T-helper 17 cell (primary cell): ENCODE results near the gene CHST3. TPM values are rescaled to one million over a fixed set of nuclear protein-coding genes. Genes with fewer than 3 reads are reported as not detected.

Experiments used
- ATAC-seq: fragments of 150-1000 bp; cut with Tn5 transposase; 2 replicates; pipeline ENCODE4 v1.10.0; 2021; ENCODE audit warnings: mild to moderate bottlenecking, moderate library complexity
- DNase-seq, 3 donors: peaks; one replicate each; pipeline versions ENCODE4 v3.0.0 to v3.0.0-alpha.2; 2020 to 2021
- H3K9me3 ChIP-seq: one replicate; pipeline ENCODE4 v1.7.0; 2013; ENCODE audit warnings: low read length, mild to moderate bottlenecking; ENCODE audit not compliant: control insufficient read depth, poor library complexity, severe bottlenecking
- H3K27ac Mint-ChIP-seq: one replicate; pipeline ENCODE4 v1.8.0; 2022; ENCODE audit warnings: mild to moderate bottlenecking, moderate library complexity, mixed read lengths
- H3K27me3 Mint-ChIP-seq: one replicate; pipeline ENCODE4 v1.8.0; 2022; ENCODE audit warnings: mixed read lengths
- H3K36me3 Mint-ChIP-seq: one replicate; pipeline ENCODE4 v1.8.0; 2022; ENCODE audit warnings: low read depth, mixed read lengths
- H3K4me1 Mint-ChIP-seq: one replicate; pipeline ENCODE4 v1.8.0; 2022; ENCODE audit warnings: mild to moderate bottlenecking, mixed read lengths
- H3K4me3 Mint-ChIP-seq: one replicate; pipeline ENCODE4 v1.8.0; 2022; ENCODE audit warnings: mild to moderate bottlenecking, moderate library complexity, mixed read lengths
- total RNA-seq, 4 donors: library from RNA in 2 of 4; stranded (reverse) in 2 of 4; gene quantifications; one replicate each; pipeline ENCODE4 v1.2.3 and lab custom pipeline; 2022 to 2026

Gene CHST3
- total RNA-seq, 2 donors from 2014 or later: not detected

DNA sequence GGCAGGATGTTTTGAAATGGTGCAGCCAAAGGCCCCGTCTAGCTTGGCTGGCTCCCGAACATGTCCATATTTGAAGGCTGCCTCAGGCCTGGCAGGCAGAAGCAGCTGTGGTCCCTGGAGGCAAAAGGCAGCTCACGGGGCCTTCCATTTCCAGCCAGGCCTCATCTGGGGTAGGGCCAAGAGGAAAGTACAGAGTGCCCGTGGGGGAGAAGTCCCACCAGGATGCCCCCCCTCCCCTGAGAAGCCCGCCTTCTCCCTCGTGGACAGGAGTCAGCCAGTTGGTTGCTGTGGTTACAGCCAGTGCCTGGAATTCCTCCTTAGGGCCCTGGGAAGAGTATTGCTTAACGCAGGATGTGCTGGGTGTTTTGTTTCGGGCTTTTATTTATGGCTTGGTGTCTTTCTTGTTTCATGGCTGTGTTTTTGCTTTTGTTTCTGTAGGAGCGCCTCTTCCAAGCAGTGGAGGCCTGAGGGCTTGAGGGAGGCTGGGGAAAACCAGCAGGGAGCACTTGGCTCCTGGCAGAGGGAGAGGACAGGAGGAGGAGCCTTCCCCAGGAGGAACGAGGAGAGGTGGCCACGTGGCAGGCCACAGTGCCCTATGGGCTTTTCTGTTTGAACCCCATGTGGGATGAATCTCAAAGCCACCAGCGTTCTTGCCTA, 45.4 kb downstream of the CHST3 start:
- H3K4me1 Mint-ChIP-seq: peaks cover 2% of the 10 kb centered on the region
- no peak overlapping the region for H3K27ac Mint-ChIP-seq

DNA sequence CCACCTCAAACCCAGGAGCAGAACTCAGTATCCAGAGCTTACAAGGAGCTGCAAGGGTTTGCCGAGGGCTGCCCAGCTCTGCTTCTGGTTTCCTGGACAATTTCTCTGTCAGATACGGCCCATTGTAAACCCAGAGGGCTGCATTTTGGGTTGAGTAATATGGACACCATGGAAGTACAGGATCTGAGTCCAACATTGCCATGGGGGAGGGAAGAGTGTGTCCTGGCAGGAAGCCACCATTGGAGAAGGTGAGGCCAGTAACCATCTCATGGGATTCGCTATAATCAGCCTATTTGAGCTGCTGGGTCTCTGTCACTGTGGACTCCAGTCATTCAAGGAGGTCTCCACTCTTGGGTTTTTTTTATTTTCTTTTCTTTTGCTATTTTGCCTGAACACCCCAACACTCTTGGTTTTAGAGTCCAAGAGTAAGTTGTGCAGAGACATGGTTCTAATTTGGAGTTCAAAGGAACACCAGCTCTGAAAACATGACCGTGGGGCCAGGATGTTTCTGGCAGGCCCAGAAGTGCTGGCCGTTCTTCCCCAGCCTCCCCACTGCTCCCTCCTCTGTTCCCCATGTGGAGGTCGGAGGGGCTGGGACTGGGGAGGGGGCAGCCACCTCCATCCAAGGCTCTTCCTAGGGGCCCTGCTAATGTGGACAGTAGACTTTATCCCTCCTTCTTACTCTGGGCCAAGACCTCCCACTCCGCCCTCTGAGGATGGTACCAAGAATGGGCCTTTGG, 46.2 kb downstream of the CHST3 start:
- Mint-ChIP-seq H3K4me1 (peaks cover 2% of the 10 kb centered on the region), H3K27me3 (no peaks in the 10 kb centered on the region), H3K36me3 (no peaks in the 10 kb centered on the region), H3K4me3 (no peak overlapping the region), H3K27ac (no peak overlapping the region)
- no peaks in the 10 kb centered on the region for H3K9me3 ChIP-seq
- ATAC-seq (no peak), DNase-seq (no peak)

More for the DNA sequence above, 45.4 kb downstream of the CHST3 start:
- Mint-ChIP-seq H3K4me3 (no peak overlapping the region), H3K36me3 (no peaks in the 10 kb centered on the region), H3K27me3 (no peaks in the 10 kb centered on the region)
- ATAC-seq: no peak
- DNase-seq: no peak
- no peaks in the 10 kb centered on the region for H3K9me3 ChIP-seq

DNA sequence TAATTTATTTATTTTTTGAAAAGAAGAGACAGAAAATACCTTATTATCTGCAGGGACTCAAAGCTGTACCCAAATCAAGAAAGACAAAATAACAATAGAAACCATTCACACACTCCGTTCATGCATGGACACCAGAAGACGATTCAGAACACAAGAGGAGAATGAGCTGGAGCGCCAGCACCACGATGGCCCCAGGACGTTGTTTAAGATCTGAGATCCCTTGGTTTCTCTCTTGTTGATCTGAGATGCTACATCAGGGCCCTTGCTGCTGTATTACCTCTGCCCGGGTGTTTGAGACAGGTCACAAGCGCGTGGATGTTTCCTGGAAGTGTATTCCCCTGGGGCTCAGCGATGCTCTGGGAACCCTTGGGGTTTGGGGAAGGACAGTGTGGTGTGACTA, 46.8 kb downstream of the CHST3 start:
- DNase-seq (no peak), ATAC-seq (no peak)
- Mint-ChIP-seq H3K27ac (no peak overlapping the region), H3K4me3 (no peak overlapping the region), H3K4me1 (peaks cover 2% of the 10 kb centered on the region), H3K36me3 (no peaks in the 10 kb centered on the region), H3K27me3 (no peaks in the 10 kb centered on the region)
- H3K9me3 ChIP-seq: no peaks in the 10 kb centered on the region

DNA sequence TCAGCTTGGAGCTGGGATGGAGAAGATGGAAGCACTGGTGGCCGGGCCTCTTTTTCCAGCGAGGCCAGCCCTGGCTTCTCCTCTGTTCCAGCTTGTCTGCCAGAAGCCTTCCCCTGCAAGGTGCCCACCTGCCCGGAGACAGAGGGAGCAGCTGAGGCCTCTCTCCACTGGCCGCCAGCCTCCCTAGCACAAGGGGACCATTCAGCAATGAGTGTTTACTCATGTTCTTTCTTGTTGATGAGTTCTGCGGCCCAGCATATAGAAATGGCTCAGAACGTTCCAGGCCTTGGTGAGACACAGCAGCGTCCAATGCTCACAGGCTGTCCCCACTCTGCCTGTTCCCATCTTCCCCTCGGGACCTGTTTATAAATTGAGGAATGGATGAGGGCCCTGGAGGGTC, 47.3 kb downstream of the CHST3 start:
- no peak overlapping the region for H3K27ac Mint-ChIP-seq
- no peaks in the 10 kb centered on the region for H3K9me3 ChIP-seq
- H3K36me3 Mint-ChIP-seq: no peaks in the 10 kb centered on the region
- H3K27me3 Mint-ChIP-seq: no peaks in the 10 kb centered on the region
- peaks cover 2% of the 10 kb centered on the region for H3K4me1 Mint-ChIP-seq
- H3K4me3 Mint-ChIP-seq: no peak overlapping the region
- ATAC-seq: no peak
- DNase-seq: no peak

DNA sequence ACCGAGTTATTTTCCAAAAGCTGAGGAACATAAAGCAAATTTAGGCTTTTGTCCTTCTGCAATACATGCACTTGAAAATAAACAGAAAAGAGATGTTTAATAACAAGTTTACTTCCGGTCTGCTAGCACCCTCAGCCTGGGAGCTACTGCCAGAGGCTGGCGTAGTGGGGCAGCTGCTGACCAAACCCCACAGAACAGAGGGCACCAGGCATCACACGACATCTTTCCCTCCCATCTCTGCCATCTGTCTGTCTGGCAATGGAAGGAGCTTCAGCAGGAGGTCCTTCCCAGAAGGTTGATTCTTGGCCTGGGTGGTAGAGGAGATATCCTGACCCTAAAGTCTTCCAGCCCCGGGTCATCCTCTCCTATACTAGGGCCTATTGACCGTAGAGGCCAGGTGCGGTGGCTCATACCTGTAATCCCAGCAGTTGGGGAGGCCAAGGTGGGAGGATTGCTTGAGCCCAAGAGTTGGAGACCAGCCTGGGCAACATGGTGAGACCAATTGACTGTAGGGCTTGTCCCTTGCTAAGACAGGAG, 47.8 kb downstream of the CHST3 start:
- DNase-seq: no peak
- H3K9me3 ChIP-seq: no peaks in the 10 kb centered on the region
- no peak for ATAC-seq
- no peak overlapping the region for H3K27ac Mint-ChIP-seq
- no peaks in the 10 kb centered on the region for H3K27me3 Mint-ChIP-seq
- H3K36me3 Mint-ChIP-seq: no peaks in the 10 kb centered on the region
- no peak overlapping the region for H3K4me3 Mint-ChIP-seq
- peaks cover 2% of the 10 kb centered on the region for H3K4me1 Mint-ChIP-seq

DNA sequence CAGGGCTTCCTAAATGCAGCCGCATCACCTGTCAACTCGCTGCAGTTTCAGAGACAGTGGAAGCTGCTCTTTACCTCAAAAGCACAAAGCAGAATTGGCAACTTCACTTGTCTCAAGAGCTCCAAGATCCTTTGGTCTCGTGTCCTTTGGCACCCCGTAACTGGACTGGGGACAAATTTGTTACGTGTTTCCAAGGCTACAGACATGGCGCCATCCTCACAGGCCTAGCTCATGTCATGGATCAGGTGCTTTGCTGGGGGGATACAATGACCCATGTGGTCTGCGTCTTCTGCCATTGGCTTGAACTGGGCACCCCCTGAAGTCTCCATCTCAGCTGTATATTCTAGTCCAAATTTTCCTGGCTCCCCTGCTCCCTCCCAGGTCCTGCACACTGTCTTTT, 48.6 kb downstream of the CHST3 start:
- no peaks in the 10 kb centered on the region for H3K9me3 ChIP-seq
- no peaks in the 10 kb centered on the region for H3K36me3 Mint-ChIP-seq
- peaks cover under 1% of the 10 kb centered on the region for H3K27me3 Mint-ChIP-seq
- ATAC-seq (no peak), DNase-seq (no peak)
- peaks cover 2% of the 10 kb centered on the region for H3K4me1 Mint-ChIP-seq
- no peak overlapping the region for H3K4me3 Mint-ChIP-seq
- no peak overlapping the region for H3K27ac Mint-ChIP-seq

DNA sequence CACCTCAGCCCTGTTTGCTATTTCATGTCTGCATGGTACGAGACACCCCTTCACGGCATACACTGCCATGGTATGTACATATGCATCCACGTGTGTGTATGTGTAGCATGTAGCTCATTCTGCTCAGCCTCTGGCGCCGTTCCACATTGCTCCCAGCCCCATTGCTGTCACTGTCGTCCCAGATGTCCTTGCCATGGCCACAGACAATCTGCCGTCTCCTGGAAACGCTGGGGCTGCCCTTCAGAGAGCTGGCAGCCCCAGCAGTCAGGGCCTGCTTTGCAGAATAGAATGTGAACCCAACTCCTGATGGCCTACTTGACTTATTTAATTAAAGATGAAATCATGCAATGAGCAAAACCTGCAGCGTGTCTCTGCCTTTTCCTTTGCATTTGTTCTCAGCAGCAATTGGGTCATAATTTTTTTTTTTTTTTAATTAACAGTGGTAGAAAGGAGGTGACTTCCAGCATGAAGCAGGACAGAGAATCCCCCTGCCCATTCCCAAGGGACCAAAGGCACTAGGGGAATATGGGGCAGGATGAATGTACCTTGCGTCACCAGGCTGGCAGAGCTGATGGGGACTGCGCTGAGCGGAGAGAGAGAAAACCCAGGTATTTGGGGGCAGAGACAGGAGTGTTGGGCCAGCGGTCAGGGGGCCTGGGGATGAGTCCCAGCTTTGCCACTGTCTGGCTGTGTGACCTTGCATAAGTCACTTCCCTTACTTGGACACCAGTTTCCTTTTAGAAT, 49.2 kb downstream of the CHST3 start:
- Mint-ChIP-seq H3K27ac (no peak overlapping the region), H3K27me3 (peaks cover 6% of the 10 kb centered on the region), H3K36me3 (no peaks in the 10 kb centered on the region), H3K4me3 (no peak overlapping the region), H3K4me1 (peaks cover 2% of the 10 kb centered on the region)
- no peaks in the 10 kb centered on the region for H3K9me3 ChIP-seq
- ATAC-seq: no peak
- no peak for DNase-seq

DNA sequence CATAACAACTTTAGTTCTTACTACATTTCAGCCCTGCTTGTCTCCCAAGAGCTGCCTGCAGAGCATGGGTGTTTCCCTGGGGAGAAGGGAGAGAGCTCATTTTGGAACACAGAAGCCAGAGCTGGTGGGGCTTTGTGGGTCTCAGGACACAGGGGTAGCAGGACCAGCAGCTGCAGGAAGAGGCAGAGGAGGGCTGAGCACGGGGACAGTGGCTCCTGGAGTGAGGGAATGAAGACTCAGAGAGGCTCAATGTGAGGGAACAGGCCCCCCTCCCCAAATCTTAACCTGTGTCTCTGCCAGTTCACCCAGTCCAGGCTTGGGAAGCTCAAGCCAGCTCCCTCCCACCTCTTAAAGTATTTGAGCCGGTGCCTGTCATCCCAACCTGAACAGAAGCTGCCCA, 50.0 kb downstream of the CHST3 start:
- peaks cover 10% of the 10 kb centered on the region for H3K27me3 Mint-ChIP-seq
- no peaks in the 10 kb centered on the region for H3K9me3 ChIP-seq
- no peak for ATAC-seq
- no peak overlapping the region for H3K27ac Mint-ChIP-seq
- DNase-seq: no peak
- H3K4me3 Mint-ChIP-seq: no peak overlapping the region
- peaks cover 2% of the 10 kb centered on the region for H3K4me1 Mint-ChIP-seq
- H3K36me3 Mint-ChIP-seq: no peaks in the 10 kb centered on the region

DNA sequence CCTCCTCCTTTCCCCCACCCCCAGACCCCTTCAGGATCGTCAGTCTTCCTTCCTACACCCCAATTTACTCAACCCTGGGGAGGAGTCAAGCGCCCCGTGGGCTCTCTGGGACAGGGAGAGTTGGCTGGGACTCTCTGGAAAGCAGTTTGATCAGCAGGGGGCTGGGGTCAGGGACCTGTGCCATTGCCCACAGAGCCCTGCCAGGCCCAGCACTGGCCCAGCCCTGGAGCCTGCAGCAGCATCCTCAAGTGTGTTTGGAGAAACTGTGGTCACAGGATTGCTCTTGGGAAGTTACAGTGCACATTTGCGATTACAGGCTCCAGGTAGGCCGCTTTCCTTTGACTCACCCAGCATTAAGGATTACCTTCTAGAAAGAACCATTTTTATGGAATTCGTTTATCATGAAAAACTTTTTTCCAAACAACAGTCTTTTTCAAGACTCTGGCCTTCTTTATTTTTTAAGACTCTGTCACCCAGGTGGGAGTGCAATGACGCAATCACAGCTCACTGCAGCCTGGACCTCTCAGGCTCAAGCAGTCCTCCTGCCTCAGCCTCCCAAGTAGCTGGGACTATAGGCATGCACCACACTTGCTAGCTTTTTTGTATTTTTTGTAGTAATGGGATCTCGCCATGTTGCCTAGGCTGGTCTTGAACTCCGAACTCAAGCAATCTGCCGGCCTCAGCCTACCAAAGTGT, 50.7 kb downstream of the CHST3 start:
- DNase-seq (no peak), ATAC-seq (no peak)
- Mint-ChIP-seq H3K4me3 (no peak overlapping the region), H3K27ac (no peak overlapping the region), H3K27me3 (peaks cover 10% of the 10 kb centered on the region), H3K4me1 (no peaks in the 10 kb centered on the region), H3K36me3 (no peaks in the 10 kb centered on the region)
- no peaks in the 10 kb centered on the region for H3K9me3 ChIP-seq

DNA sequence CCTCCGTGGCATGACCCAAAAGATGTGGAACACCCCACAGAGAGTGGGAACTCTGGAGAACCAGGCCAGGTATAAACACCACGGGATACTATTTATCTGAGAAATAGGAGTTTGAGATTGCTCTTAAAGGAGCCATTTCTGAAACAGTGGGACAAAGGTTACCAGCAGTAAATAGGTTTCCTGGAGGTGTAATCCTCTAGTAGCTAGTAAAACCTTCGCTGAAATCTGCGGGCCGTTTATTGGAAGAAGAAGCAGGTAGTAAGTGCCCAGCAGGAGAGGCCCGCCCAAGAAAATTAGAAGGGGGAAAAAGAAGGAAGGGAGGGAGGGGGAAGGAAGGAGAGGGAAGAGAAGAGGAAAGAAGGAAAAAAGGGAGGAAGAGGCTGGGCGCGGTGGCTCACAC, 51.6 kb downstream of the CHST3 start:
- no peak for ATAC-seq
- H3K27me3 Mint-ChIP-seq: peaks cover 10% of the 10 kb centered on the region
- no peaks in the 10 kb centered on the region for H3K9me3 ChIP-seq
- no peak overlapping the region for H3K4me3 Mint-ChIP-seq
- DNase-seq: no peak
- H3K4me1 Mint-ChIP-seq: no peaks in the 10 kb centered on the region
- no peak overlapping the region for H3K27ac Mint-ChIP-seq
- no peaks in the 10 kb centered on the region for H3K36me3 Mint-ChIP-seq

DNA sequence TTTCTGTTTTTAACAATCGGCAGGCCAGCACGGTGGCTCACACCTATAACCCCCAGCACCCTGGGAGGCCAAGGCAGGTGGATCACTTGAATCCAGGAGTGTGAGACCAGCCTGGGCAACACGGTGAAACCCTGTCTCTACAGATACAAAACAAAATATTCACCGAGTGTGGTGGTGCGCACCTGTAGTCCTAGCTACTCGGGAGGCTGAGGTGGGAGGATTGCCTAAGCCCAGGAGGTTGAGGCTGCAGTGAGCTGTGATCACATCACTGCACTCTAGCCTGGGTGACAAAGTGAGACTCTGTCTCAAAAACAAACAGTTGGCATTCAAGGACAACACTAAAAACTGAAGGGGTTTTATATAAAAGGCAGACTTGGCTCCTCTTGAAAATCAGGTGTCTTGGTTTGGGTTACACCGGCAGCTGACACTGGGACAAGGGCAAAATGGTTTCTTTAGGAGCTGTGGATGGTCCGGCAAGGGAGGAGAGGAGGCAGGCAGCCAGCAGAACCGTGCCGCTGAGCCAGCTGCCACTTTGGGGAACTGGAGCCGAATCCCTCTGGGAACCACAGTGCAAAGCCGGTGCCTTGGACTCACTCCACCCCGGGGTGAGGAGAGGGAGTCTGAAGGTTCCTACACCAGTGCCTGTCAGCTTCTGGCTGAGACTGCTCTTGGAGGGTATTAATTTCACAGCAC, 52.6 kb downstream of the CHST3 start:
- H3K27me3 Mint-ChIP-seq: peaks cover 10% of the 10 kb centered on the region
- no peaks in the 10 kb centered on the region for H3K4me1 Mint-ChIP-seq
- no peak overlapping the region for H3K4me3 Mint-ChIP-seq
- H3K36me3 Mint-ChIP-seq: no peaks in the 10 kb centered on the region
- ATAC-seq (no peak), DNase-seq (no peak)
- no peaks in the 10 kb centered on the region for H3K9me3 ChIP-seq
- H3K27ac Mint-ChIP-seq: no peak overlapping the region

DNA sequence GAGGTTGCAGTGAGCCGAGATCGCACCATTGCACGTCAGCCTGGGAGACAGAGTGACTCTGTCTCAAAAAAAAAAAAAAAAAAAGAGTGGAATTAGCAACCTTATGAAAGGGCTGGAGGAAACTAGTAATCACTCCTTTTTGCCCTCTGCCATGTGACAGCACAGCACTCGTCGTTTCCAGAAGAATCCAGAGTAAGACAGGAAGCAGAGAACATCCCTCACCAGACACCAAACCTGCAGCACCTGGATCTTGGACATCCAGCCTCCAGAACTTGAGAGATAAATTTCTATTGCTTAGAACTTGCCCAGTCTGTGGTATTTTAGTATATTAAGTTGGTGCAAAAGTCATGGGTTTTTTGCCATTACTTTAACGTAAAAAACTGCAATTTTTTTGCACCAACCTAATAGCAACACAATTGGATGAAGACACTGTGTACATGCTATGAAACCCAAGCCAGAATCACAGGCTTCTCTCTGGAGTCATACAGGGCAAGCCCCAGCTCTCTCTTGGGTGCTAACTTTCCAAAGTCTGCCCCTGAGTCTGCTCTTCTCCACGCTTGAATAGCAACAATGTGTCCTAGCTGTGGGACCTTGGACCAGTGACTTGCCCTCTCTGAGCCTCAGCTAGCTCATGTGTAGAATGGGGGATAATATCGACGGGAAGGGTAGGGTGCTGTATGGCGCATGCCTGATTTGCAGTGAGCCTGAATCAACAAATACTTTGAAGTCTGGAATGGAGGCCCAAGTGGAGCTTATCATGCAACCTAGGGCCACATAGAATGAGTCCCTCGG, 55.1 kb downstream of the CHST3 start:
- Mint-ChIP-seq H3K4me3 (no peak overlapping the region), H3K36me3 (no peaks in the 10 kb centered on the region), H3K27ac (no peak overlapping the region), H3K27me3 (peaks cover 11% of the 10 kb centered on the region), H3K4me1 (no peaks in the 10 kb centered on the region)
- ATAC-seq (no peak), DNase-seq (no peak)
- H3K9me3 ChIP-seq: no peaks in the 10 kb centered on the region
